Measurements from ENCODE around the gene TOGARAM1.
A peak's percentile ranks its signal among the peaks of the same experiment; 100 is the strongest.

TOGARAM1 gene

DNA sequence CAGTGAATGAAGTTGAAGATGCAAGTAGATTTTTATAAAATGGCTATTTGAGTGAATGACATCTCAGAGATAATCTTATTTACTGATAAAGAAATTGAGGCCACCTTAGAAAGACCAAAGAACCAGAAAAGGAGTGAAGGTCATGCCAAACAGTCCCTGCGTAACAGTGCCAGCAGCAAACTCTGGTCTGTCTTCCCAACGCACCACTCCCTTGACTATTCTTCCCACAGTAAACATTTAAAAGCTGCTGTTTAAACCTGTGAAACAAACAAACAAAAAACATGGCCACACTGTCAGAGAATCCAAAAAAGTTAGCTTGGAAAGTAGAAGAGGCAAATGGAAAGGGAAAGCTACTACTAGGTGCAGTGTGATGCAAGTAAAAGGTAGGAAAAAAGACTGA lies 120.4 kb downstream of the TOGARAM1 start:
- TF ChIP-seq, protein P1, sequence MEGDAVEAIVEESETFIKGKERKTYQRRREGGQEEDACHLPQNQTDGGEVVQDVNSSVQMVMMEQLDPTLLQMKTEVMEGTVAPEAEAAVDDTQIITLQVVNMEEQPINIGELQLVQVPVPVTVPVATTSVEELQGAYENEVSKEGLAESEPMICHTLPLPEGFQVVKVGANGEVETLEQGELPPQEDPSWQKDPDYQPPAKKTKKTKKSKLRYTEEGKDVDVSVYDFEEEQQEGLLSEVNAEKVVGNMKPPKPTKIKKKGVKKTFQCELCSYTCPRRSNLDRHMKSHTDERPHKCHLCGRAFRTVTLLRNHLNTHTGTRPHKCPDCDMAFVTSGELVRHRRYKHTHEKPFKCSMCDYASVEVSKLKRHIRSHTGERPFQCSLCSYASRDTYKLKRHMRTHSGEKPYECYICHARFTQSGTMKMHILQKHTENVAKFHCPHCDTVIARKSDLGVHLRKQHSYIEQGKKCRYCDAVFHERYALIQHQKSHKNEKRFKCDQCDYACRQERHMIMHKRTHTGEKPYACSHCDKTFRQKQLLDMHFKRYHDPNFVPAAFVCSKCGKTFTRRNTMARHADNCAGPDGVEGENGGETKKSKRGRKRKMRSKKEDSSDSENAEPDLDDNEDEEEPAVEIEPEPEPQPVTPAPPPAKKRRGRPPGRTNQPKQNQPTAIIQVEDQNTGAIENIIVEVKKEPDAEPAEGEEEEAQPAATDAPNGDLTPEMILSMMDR (IDR thresholded peaks at IDR 0.05; ENCODE audit: low read length, missing control alignments), result no peak
- no peak for DNase-seq (ENCODE audit: low read depth)
- H3K4me3 ChIP-seq (replicated peaks; ENCODE audit: low read depth, low read length), result no peak overlapping the region

DNA sequence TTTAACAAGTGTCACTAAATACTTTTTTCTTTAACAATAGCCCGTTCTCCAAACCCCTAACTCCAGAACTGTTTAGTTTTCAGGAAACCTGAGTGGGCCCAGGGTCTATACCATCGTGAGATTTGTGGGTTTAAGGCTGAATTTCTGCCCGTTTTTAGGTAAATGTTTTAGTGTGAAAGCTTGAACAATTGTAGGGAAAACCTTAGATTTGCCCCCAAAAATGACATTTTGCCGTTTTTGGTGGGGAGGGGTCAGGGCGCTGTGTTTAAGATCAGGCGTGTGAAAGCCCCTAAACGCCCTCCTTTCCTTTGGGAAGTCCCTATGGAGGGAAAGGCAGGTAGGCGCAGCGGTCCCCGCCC lies 121.6 kb downstream of the TOGARAM1 start:
- DNase-seq (ENCODE audit: low read depth), result no peak
- H3K4me3 ChIP-seq (replicated peaks; ENCODE audit: low read depth, low read length), result peak overlapping the region; percentile 92
- TF ChIP-seq, protein P1 (IDR thresholded peaks at IDR 0.05; ENCODE audit: low read length, missing control alignments), result no peak

DNA sequence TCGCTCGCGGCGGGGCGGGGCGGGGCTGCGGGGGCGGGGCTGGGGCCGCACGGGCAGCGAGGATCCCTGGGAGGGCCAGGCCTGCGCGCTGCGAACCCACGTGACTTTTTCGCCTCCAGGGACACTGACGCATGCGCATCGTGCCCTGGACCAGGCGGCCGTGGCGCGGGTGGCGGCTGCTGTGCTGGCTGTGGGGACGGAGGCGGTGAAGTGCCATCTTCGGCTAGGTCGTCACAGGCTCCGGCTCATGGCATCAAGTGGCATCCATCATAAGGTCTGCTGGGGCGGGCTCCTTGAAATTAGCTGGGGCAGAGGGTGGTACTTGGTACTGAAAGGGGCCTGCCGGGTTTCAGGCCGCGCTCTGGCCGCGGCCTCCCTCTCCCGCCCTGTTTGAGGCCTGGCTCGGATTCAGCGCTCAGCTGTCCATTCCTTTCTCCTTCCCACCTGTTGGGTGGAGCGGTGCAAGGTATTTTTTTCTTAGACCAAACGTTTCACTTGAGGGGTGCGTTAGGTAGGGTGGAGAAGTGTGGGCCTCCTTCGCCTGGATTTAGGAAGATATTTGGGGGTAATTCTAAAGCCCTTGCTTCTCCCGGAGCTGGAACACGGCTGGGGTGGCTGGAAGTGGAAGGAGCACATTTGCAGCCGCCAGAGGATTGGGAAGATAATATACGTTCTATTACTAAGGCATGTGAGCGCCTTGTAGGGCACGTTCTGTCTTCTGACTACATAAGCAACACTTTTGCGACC lies 122.2 kb downstream of the TOGARAM1 start, which contains the start of gene PRPF39:
Gene PRPF39 (plus strand): TSS at position 141 of the 747 bp plus-strand sequence. CDS start 11,124 bp downstream, outside the sequence.
- TF ChIP-seq, protein P1 (IDR thresholded peaks at IDR 0.05; ENCODE audit: low read length, missing control alignments), result no peak
- DNase-seq (ENCODE audit: low read depth), result peak; percentile 92
- peak within 1 kb of the TSS; percentile 92 for H3K4me3 ChIP-seq (replicated peaks; ENCODE audit: low read depth, low read length)

DNA sequence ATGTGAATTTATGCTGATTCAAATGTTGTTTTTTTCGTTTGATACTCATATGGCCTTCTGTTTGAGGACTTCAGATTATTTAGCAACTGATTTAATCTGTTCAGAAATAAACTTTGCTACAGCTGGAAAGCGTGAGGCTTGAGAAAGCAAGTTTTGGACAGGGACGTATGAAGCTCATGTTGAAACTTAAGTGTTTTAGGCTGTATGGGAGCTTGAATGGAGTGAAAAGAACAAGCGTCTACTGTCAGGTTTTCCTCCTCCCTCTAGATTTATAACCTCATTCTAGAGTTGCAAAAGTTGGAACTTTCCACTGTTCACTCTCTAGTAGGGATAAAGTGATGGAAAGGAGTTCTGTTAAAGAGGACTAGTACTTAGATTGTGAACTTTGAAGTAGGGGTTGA lies 123.0 kb downstream of the TOGARAM1 start:
- TF ChIP-seq, protein P1 (IDR thresholded peaks at IDR 0.05; ENCODE audit: low read length, missing control alignments), result no peak
- H3K4me3 ChIP-seq (replicated peaks; ENCODE audit: low read depth, low read length), result peak overlapping the region; percentile 92
- DNase-seq (ENCODE audit: low read depth), result peak; percentile 36

DNA sequence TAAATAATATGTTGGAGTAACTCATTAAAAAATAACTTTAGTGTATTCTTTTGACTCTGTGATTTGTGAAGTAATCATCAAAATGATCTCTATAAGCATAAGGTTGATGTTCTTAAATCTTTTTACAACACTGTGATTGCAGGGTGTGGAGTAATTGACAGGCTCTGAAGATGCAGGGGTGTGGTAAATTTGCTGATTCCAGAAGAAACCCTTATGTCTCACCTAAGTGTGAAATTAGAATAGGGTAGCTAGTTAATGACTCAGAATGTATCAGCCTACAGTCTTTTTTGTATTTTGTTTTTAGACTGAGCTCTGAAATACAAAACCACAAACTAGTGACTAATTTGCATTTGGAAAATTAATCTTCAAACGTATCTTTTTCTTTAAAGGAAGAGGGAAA lies 127.8 kb downstream of the TOGARAM1 start:
- DNase-seq (ENCODE audit: low read depth), result no peak
- TF ChIP-seq, protein P1 (IDR thresholded peaks at IDR 0.05; ENCODE audit: low read length, missing control alignments), result no peak
- no peak overlapping the region for H3K4me3 ChIP-seq (replicated peaks; ENCODE audit: low read depth, low read length)

DNA sequence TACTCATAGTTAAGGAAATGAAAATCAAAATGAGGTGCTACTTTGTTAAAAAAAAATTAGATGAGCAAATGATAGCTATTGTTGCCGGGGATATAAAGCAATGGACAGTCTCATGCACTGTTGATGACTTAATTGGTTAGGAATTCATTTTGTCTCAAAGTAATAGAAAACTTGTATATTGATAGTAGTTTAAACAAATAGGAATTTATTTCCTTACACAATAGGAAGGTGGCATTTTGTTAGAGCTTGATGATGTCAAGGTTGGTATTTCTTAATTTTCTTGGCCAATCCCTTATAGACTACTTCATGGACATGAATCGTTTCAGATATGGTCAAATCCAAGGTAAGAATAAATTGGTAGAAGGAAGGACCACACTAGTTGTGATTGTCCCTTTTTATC lies 129.7 kb downstream of the TOGARAM1 start:
- TF ChIP-seq, protein P1 (IDR thresholded peaks at IDR 0.05; ENCODE audit: low read length, missing control alignments), result no peak
- no peak overlapping the region for H3K4me3 ChIP-seq (replicated peaks; ENCODE audit: low read depth, low read length)
- DNase-seq (ENCODE audit: low read depth), result peak; percentile 49

DNA sequence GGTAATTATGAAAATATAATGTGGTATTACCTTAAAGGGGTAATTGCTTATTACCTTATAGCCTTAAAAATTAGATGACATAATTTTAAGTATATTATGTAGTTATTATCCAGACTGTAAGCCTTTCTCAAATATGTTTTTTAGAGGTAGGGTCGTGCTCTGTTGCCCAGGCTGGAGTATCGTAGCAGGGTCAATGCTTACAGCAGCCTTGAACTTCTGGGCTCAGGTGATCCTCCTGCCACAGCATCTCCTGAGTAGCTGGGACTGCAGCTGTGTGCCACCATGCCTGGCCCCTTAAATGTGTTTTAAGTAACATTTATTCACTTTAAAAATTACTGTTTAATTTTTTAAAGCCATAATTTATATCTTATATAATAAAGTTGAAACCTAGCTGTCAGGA lies 132.3 kb downstream of the TOGARAM1 start:
- no peak for DNase-seq (ENCODE audit: low read depth)
- TF ChIP-seq, protein P1 (IDR thresholded peaks at IDR 0.05; ENCODE audit: low read length, missing control alignments), result no peak
- no peak overlapping the region for H3K4me3 ChIP-seq (replicated peaks; ENCODE audit: low read depth, low read length)

All from fibroblast of pulmonary artery (primary cell).